ENCODE data around the gene MED10. TPM values are rescaled to one million over a fixed set of nuclear protein-coding genes. Genes with fewer than 3 reads are reported as not detected.

Gene MED10
- total RNA-seq, 1 experiment from 2014 or later, result 19.6 TPM

- Histone ChIP-seq H3K4me2 (ENCODE audit: low read depth, low read length, poor library complexity, severe bottlenecking) (no peak overlapping the region), H3K79me2 (ENCODE audit: low read length) (no peaks in the 10 kb centered on the region), H4K20me1 (ENCODE audit: insufficient read depth, low read depth, low read length) (no peaks in the 10 kb centered on the region), H3K4me3 (ENCODE audit: low read length) (no peak overlapping the region), H3K9ac (ENCODE audit: low read length) (no peak overlapping the region), H3K27ac (ENCODE audit: low read length) (no peak overlapping the region), H3K27me3 (ENCODE audit: low read length) (no peaks in the 10 kb centered on the region), H3K9me2 (replicated peaks; ENCODE audit: insufficient read depth, low read length) (no peaks in the 10 kb centered on the region), H3K9me3 (ENCODE audit: low read length) (no peaks in the 10 kb centered on the region), H2AFZ (ENCODE audit: low read length) (no peak overlapping the region), H3K36me3 (ENCODE audit: insufficient read depth, low read length) (no peaks in the 10 kb centered on the region), H3K4me1 (ENCODE audit: low read length) (no peaks in the 10 kb centered on the region)
- DNase-seq, result no peak
Measured at GRCh38 chr5:6355294-6355693, 23.1 kb downstream of the MED10 start.

GRCh38 chr5:6354848-6355247 is 23.5 kb downstream of the MED10 start:
- no peak overlapping the region for H3K4me2 ChIP-seq (ENCODE audit: low read depth, low read length, poor library complexity, severe bottlenecking)
- H3K79me2 ChIP-seq (ENCODE audit: low read length), result no peaks in the 10 kb centered on the region
- H3K27me3 ChIP-seq (ENCODE audit: low read length), result no peaks in the 10 kb centered on the region
- H3K9ac ChIP-seq (ENCODE audit: low read length), result no peak overlapping the region
- H3K9me2 ChIP-seq (replicated peaks; ENCODE audit: insufficient read depth, low read length), result no peaks in the 10 kb centered on the region
- H3K4me3 ChIP-seq (ENCODE audit: low read length), result no peak overlapping the region
- H3K9me3 ChIP-seq (ENCODE audit: low read length), result no peaks in the 10 kb centered on the region
- H2AFZ ChIP-seq (ENCODE audit: low read length), result no peak overlapping the region
- DNase-seq, result no peak
- no peaks in the 10 kb centered on the region for H4K20me1 ChIP-seq (ENCODE audit: insufficient read depth, low read depth, low read length)
- H3K36me3 ChIP-seq (ENCODE audit: insufficient read depth, low read length), result no peaks in the 10 kb centered on the region
- H3K4me1 ChIP-seq (ENCODE audit: low read length), result no peaks in the 10 kb centered on the region
- no peak overlapping the region for H3K27ac ChIP-seq (ENCODE audit: low read length)

GRCh38 chr5:6353602-6354302 is 24.6 kb downstream of the MED10 start:
- Histone ChIP-seq H3K4me2 (ENCODE audit: low read depth, low read length, poor library complexity, severe bottlenecking) (no peak overlapping the region), H3K9me3 (ENCODE audit: low read length) (no peaks in the 10 kb centered on the region), H4K20me1 (ENCODE audit: insufficient read depth, low read depth, low read length) (no peaks in the 10 kb centered on the region), H3K9me2 (replicated peaks; ENCODE audit: insufficient read depth, low read length) (no peaks in the 10 kb centered on the region), H3K36me3 (ENCODE audit: insufficient read depth, low read length) (no peaks in the 10 kb centered on the region), H3K4me1 (ENCODE audit: low read length) (no peaks in the 10 kb centered on the region), H3K79me2 (ENCODE audit: low read length) (no peaks in the 10 kb centered on the region), H3K9ac (ENCODE audit: low read length) (no peak overlapping the region), H3K4me3 (ENCODE audit: low read length) (no peak overlapping the region), H2AFZ (ENCODE audit: low read length) (no peak overlapping the region), H3K27ac (ENCODE audit: low read length) (no peak overlapping the region), H3K27me3 (ENCODE audit: low read length) (no peaks in the 10 kb centered on the region)
- DNase-seq, result no peak

GRCh38 chr5:6350277-6351090 is 27.9 kb downstream of the MED10 start:
- no peaks in the 10 kb centered on the region for H3K9me2 ChIP-seq (replicated peaks; ENCODE audit: insufficient read depth, low read length)
- H3K79me2 ChIP-seq (ENCODE audit: low read length), result no peaks in the 10 kb centered on the region
- H3K9ac ChIP-seq (ENCODE audit: low read length), result no peak overlapping the region
- no peaks in the 10 kb centered on the region for H3K9me3 ChIP-seq (ENCODE audit: low read length)
- H3K4me2 ChIP-seq (ENCODE audit: low read depth, low read length, poor library complexity, severe bottlenecking), result no peak overlapping the region
- no peaks in the 10 kb centered on the region for H3K4me1 ChIP-seq (ENCODE audit: low read length)
- no peak overlapping the region for H3K27ac ChIP-seq (ENCODE audit: low read length)
- no peaks in the 10 kb centered on the region for H3K27me3 ChIP-seq (ENCODE audit: low read length)
- no peaks in the 10 kb centered on the region for H3K36me3 ChIP-seq (ENCODE audit: insufficient read depth, low read length)
- no peak overlapping the region for H2AFZ ChIP-seq (ENCODE audit: low read length)
- H4K20me1 ChIP-seq (ENCODE audit: insufficient read depth, low read depth, low read length), result no peaks in the 10 kb centered on the region
- DNase-seq, result no peak
- H3K4me3 ChIP-seq (ENCODE audit: low read length), result no peak overlapping the region

GRCh38 chr5:6349387-6349786 is 29.0 kb downstream of the MED10 start:
- no peaks in the 10 kb centered on the region for H4K20me1 ChIP-seq (ENCODE audit: insufficient read depth, low read depth, low read length)
- no peaks in the 10 kb centered on the region for H3K79me2 ChIP-seq (ENCODE audit: low read length)
- no peak overlapping the region for H3K4me3 ChIP-seq (ENCODE audit: low read length)
- H3K9me2 ChIP-seq (replicated peaks; ENCODE audit: insufficient read depth, low read length), result no peaks in the 10 kb centered on the region
- H3K9ac ChIP-seq (ENCODE audit: low read length), result no peak overlapping the region
- H3K4me2 ChIP-seq (ENCODE audit: low read depth, low read length, poor library complexity, severe bottlenecking), result no peak overlapping the region
- no peak overlapping the region for H2AFZ ChIP-seq (ENCODE audit: low read length)
- H3K4me1 ChIP-seq (ENCODE audit: low read length), result no peaks in the 10 kb centered on the region
- no peak overlapping the region for H3K27ac ChIP-seq (ENCODE audit: low read length)
- no peak for DNase-seq
- H3K36me3 ChIP-seq (ENCODE audit: insufficient read depth, low read length), result no peaks in the 10 kb centered on the region
- no peaks in the 10 kb centered on the region for H3K9me3 ChIP-seq (ENCODE audit: low read length)
- H3K27me3 ChIP-seq (ENCODE audit: low read length), result no peaks in the 10 kb centered on the region

- no peak overlapping the region for H2AFZ ChIP-seq (ENCODE audit: low read length)
- no peak overlapping the region for H3K4me3 ChIP-seq (ENCODE audit: low read length)
- no peaks in the 10 kb centered on the region for H3K4me1 ChIP-seq (ENCODE audit: low read length)
- no peak overlapping the region for H3K9ac ChIP-seq (ENCODE audit: low read length)
- H4K20me1 ChIP-seq (ENCODE audit: insufficient read depth, low read depth, low read length), result no peaks in the 10 kb centered on the region
- no peaks in the 10 kb centered on the region for H3K9me3 ChIP-seq (ENCODE audit: low read length)
- DNase-seq, result no peak
- no peaks in the 10 kb centered on the region for H3K36me3 ChIP-seq (ENCODE audit: insufficient read depth, low read length)
- no peaks in the 10 kb centered on the region for H3K9me2 ChIP-seq (replicated peaks; ENCODE audit: insufficient read depth, low read length)
- no peak overlapping the region for H3K4me2 ChIP-seq (ENCODE audit: low read depth, low read length, poor library complexity, severe bottlenecking)
- no peak overlapping the region for H3K27ac ChIP-seq (ENCODE audit: low read length)
- no peaks in the 10 kb centered on the region for H3K79me2 ChIP-seq (ENCODE audit: low read length)
- H3K27me3 ChIP-seq (ENCODE audit: low read length), result no peaks in the 10 kb centered on the region
Measured at GRCh38 chr5:6348476-6349000, 29.8 kb downstream of the MED10 start.

- Histone ChIP-seq H3K4me1 (ENCODE audit: low read length) (no peaks in the 10 kb centered on the region), H3K4me2 (ENCODE audit: low read depth, low read length, poor library complexity, severe bottlenecking) (no peak overlapping the region), H3K9me3 (ENCODE audit: low read length) (no peaks in the 10 kb centered on the region), H3K27ac (ENCODE audit: low read length) (no peak overlapping the region), H3K4me3 (ENCODE audit: low read length) (no peak overlapping the region), H4K20me1 (ENCODE audit: insufficient read depth, low read depth, low read length) (no peaks in the 10 kb centered on the region), H3K9ac (ENCODE audit: low read length) (no peak overlapping the region), H2AFZ (ENCODE audit: low read length) (no peak overlapping the region), H3K9me2 (replicated peaks; ENCODE audit: insufficient read depth, low read length) (no peaks in the 10 kb centered on the region), H3K27me3 (ENCODE audit: low read length) (no peaks in the 10 kb centered on the region), H3K79me2 (ENCODE audit: low read length) (no peaks in the 10 kb centered on the region), H3K36me3 (ENCODE audit: insufficient read depth, low read length) (no peaks in the 10 kb centered on the region)
- DNase-seq, result no peak
Measured at GRCh38 chr5:6347673-6348072, 30.7 kb downstream of the MED10 start.

GRCh38 chr5:6347165-6347564 is 31.2 kb downstream of the MED10 start:
- Histone ChIP-seq H3K4me3 (ENCODE audit: low read length) (no peak overlapping the region), H3K27me3 (ENCODE audit: low read length) (no peaks in the 10 kb centered on the region), H3K9me3 (ENCODE audit: low read length) (no peaks in the 10 kb centered on the region), H3K4me2 (ENCODE audit: low read depth, low read length, poor library complexity, severe bottlenecking) (no peak overlapping the region), H3K9ac (ENCODE audit: low read length) (no peak overlapping the region), H4K20me1 (ENCODE audit: insufficient read depth, low read depth, low read length) (no peaks in the 10 kb centered on the region), H3K4me1 (ENCODE audit: low read length) (no peaks in the 10 kb centered on the region), H3K36me3 (ENCODE audit: insufficient read depth, low read length) (no peaks in the 10 kb centered on the region), H3K9me2 (replicated peaks; ENCODE audit: insufficient read depth, low read length) (no peaks in the 10 kb centered on the region), H2AFZ (ENCODE audit: low read length) (no peak overlapping the region), H3K79me2 (ENCODE audit: low read length) (no peaks in the 10 kb centered on the region), H3K27ac (ENCODE audit: low read length) (no peak overlapping the region)
- DNase-seq, result no peak
